H9 (cell line): ENCODE results near the gene UNC13C. TPM values are rescaled to one million over a fixed set of nuclear protein-coding genes. Genes with fewer than 3 reads are reported as not detected.

ENCODE experiments used
- DNase-seq: peaks from one replicate; pipeline ENCODE4 v3.0.0-alpha.2; 2017
- H2AFZ ChIP-seq: one replicate; pipeline ENCODE4 v1.6.1; 2013; ENCODE audit warnings: mild to moderate bottlenecking, low read length, control low read depth, moderate library complexity
- H2AK5ac ChIP-seq: 2 replicates; pipeline ENCODE4 v1.6.1; 2013; ENCODE audit warnings: low read length, control low read depth, mixed read lengths; ENCODE audit not compliant: insufficient read length
- H2BK120ac ChIP-seq: one replicate; pipeline ENCODE4 v1.6.1; 2013; ENCODE audit warnings: low read depth, mild to moderate bottlenecking, low read length, control low read depth, inconsistent platforms; ENCODE audit not compliant: poor library complexity, severe bottlenecking
- H2BK12ac ChIP-seq: 2 replicates; pipeline ENCODE4 v1.6.1; 2013; ENCODE audit warnings: low read length, control low read depth, mixed read lengths, low read depth; ENCODE audit not compliant: insufficient read length
- H2BK15ac ChIP-seq: 2 replicates; pipeline ENCODE4 v1.6.1; 2013; ENCODE audit warnings: low read depth, low read length, control low read depth
- H2BK20ac ChIP-seq: one replicate; pipeline ENCODE4 v1.6.1; 2013; ENCODE audit warnings: low read depth, mild to moderate bottlenecking, low read length, control low read depth, inconsistent platforms; ENCODE audit not compliant: poor library complexity, severe bottlenecking
- H2BK5ac ChIP-seq: 2 replicates; pipeline ENCODE4 v1.6.1; 2013; ENCODE audit warnings: low read length, control low read depth, mixed read lengths; ENCODE audit not compliant: insufficient read length
- H3K14ac ChIP-seq: 2 replicates; pipeline ENCODE4 v1.6.1; 2013; ENCODE audit warnings: low read length, control low read depth; ENCODE audit not compliant: insufficient read depth
- H3K18ac ChIP-seq: 2 replicates; pipeline ENCODE4 v1.6.1; 2013; ENCODE audit warnings: low read depth, mild to moderate bottlenecking, mixed read lengths, low read length, control low read depth; ENCODE audit not compliant: insufficient read length
- H3K23ac ChIP-seq: 2 replicates; pipeline ENCODE4 v1.6.1; 2013; ENCODE audit warnings: low read length, control low read depth, mixed read lengths, low read depth; ENCODE audit not compliant: insufficient read length
- H3K23me2 ChIP-seq: 2 replicates; pipeline ENCODE4 v1.6.1; 2013; ENCODE audit warnings: low read depth, mild to moderate bottlenecking, mixed read lengths, low read length, control low read depth; ENCODE audit not compliant: insufficient read length, poor library complexity, severe bottlenecking
- H3K27ac ChIP-seq: 2 replicates; pipeline ENCODE4 v1.5.1; 2013; ENCODE audit warnings: low read length, control low read depth, mixed read lengths, low read depth; ENCODE audit not compliant: insufficient read length
- H3K27me3 ChIP-seq: 2 replicates; pipeline ENCODE4 v1.6.1; 2013; ENCODE audit warnings: low read length, control low read depth, inconsistent platforms; ENCODE audit not compliant: insufficient read depth
- H3K4ac ChIP-seq: 2 replicates; pipeline ENCODE4 v1.6.1; 2013; ENCODE audit warnings: low read depth, mild to moderate bottlenecking, control low read depth, inconsistent platforms, low read length, moderate library complexity
- H3K4me1 ChIP-seq: 2 replicates; pipeline ENCODE4 v1.6.1; 2013; ENCODE audit warnings: low read length, control low read depth, inconsistent platforms; ENCODE audit not compliant: insufficient read depth
- H3K4me2 ChIP-seq: 2 replicates; pipeline ENCODE4 v1.6.1; 2013; ENCODE audit warnings: low read length, control low read depth, mixed read lengths; ENCODE audit not compliant: insufficient read length, insufficient read depth
- H3K56ac ChIP-seq: 2 replicates; pipeline ENCODE4 v1.6.1; 2013; ENCODE audit warnings: low read depth, mild to moderate bottlenecking, mixed read lengths, low read length, control low read depth; ENCODE audit not compliant: insufficient read length
- H3K79me1 ChIP-seq: 2 replicates; pipeline ENCODE4 v1.6.1; 2013; ENCODE audit warnings: low read depth, mild to moderate bottlenecking, moderate library complexity, low read length, control low read depth, inconsistent platforms; ENCODE audit not compliant: insufficient read depth, poor library complexity, severe bottlenecking
- H3K79me2 ChIP-seq: 2 replicates; pipeline ENCODE4 v1.6.1; 2013; ENCODE audit warnings: low read length, control low read depth, inconsistent platforms; ENCODE audit not compliant: insufficient read depth
- H3K9ac ChIP-seq: 2 replicates; pipeline ENCODE4 v1.6.1; 2013; ENCODE audit warnings: low read length, control low read depth, mixed read lengths; ENCODE audit not compliant: insufficient read length; ENCODE audit errors: extremely low read depth
- H3K9me3 ChIP-seq: one replicate; pipeline ENCODE4 v1.6.1; 2013; ENCODE audit warnings: low read depth, low read length, inconsistent platforms; ENCODE audit not compliant: control insufficient read depth
- H3T11ph ChIP-seq: one replicate; pipeline ENCODE4 v1.6.1; 2013; ENCODE audit warnings: mild to moderate bottlenecking, low read length, control low read depth, inconsistent platforms
- H4K20me1 ChIP-seq: one replicate; pipeline ENCODE4 v1.6.1; 2013; ENCODE audit not compliant: control insufficient read depth, insufficient read length, insufficient read depth
- H4K5ac ChIP-seq: 2 replicates; pipeline ENCODE4 v1.6.1; 2013; ENCODE audit warnings: low read depth, mild to moderate bottlenecking, mixed read lengths, low read length, control low read depth; ENCODE audit not compliant: insufficient read length
- H4K8ac ChIP-seq: replicated peaks from 2 replicates; pipeline ENCODE4 v1.6.1; 2013; ENCODE audit warnings: low read length, control low read depth, mixed read lengths, low read depth; ENCODE audit not compliant: insufficient read length
- H4K91ac ChIP-seq: 2 replicates; pipeline ENCODE4 v1.6.1; 2013; ENCODE audit warnings: low read depth, mild to moderate bottlenecking, moderate library complexity, mixed read lengths, low read length, control low read depth; ENCODE audit not compliant: insufficient read length
- H3K27ac Mint-ChIP-seq, 3 experiments: 2 replicates in 2 of 3; 3 replicates in 1 of 3; pipeline ENCODE4 v1.8.0; 2020 to 2021; ENCODE audit warnings: mixed read lengths in 3 of 3, mild to moderate bottlenecking in 1 of 3, moderate library complexity in 1 of 3
- H3K27me3 Mint-ChIP-seq: 2 replicates; pipeline ENCODE4 v1.8.0; 2021; ENCODE audit warnings: low read depth, mild to moderate bottlenecking, moderate library complexity, mixed read lengths
- H3K36me3 Mint-ChIP-seq, 3 experiments: 2 replicates in 2 of 3; 3 replicates in 1 of 3; pipeline ENCODE4 v1.8.0; 2020 to 2021; ENCODE audit warnings: low read depth in 3 of 3, mixed read lengths in 3 of 3; ENCODE audit not compliant: insufficient read depth in 1 of 3
- H3K4me1 Mint-ChIP-seq, 2 experiments: 2 replicates each; pipeline ENCODE4 v1.8.0; 2020; ENCODE audit warnings: mixed read lengths in 2 of 2
- H3K4me3 Mint-ChIP-seq, 2 experiments: 2 replicates in 1 of 2; 3 replicates in 1 of 2; pipeline ENCODE4 v1.8.0; 2020 to 2021; ENCODE audit warnings: mild to moderate bottlenecking in 2 of 2, mixed read lengths in 2 of 2, moderate library complexity in 1 of 2
- H3K9me3 Mint-ChIP-seq, 2 experiments: 2 replicates in 1 of 2; 3 replicates in 1 of 2; pipeline ENCODE4 v1.8.0; 2020; ENCODE audit warnings: mild to moderate bottlenecking in 2 of 2, mixed read lengths in 2 of 2, moderate library complexity in 1 of 2
- CTCF ChIP-seq: fragments of 200-600 bp; sonication (generic); conservative IDR thresholded peaks from 3 replicates; pipeline ENCODE4 v1.8.0; 2021; ENCODE audit warnings: antibody characterized with exemption, mild to moderate bottlenecking
- WGBS: extraction: QIAGEN DNeasy Blood & Tissue Kit; methylation state at CpG from one replicate; pipeline ENCODE4 v1.1.7; 2013; ENCODE audit warnings: missing lambda C conversion rate, low lambda C conversion rate, mixed read lengths; ENCODE audit not compliant: insufficient read length; ENCODE audit errors: extremely low coverage; 5-methylcytosine and 5-hydroxymethylcytosine counted together
- total RNA-seq: library from RNA; stranded (reverse); gene quantifications from 2 replicates; pipeline ENCODE4 v1.2.1, GENCODE V29; 2021

UNC13C gene
- total RNA-seq, 1 experiment from 2014 or later: 0.02 TPM

DNA sequence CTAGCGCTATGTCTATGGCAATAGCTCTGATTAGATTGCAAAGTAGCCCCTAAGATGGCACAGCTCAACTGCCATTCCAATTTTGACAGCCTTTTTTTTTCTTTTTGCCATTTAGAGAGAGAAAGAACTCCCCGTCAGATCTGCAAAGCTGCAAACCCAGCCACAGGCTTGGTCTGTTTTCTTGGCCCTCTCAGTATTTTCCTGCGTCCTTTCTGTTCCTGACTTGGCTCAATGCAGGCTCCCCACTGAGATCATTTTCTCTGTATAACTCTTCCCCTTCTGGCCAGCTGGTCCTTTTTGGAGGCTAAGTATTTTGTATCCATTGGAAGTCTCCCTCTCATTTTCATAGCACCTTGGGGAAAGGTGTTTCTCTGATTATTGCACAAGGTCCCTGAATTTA, 386.7 kb downstream of the UNC13C start:
- Histone ChIP-seq H3K23me2 (no peaks in the 10 kb centered on the region), H3K79me2 (no peaks in the 10 kb centered on the region), H4K8ac (no peak overlapping the region), H2AK5ac (no peak overlapping the region), H2BK15ac (no peak overlapping the region), H3K18ac (no peak overlapping the region), H3T11ph (no peak overlapping the region), H3K9me3 (no peaks in the 10 kb centered on the region), H2AFZ (no peak overlapping the region), H3K4me2 (no peak overlapping the region), H3K23ac (no peak overlapping the region), H4K20me1 (no peaks in the 10 kb centered on the region), H3K56ac (no peak overlapping the region), H3K4me1 (no peaks in the 10 kb centered on the region), H2BK120ac (no peak overlapping the region), H3K9ac (no peak overlapping the region), H2BK5ac (no peak overlapping the region), H4K5ac (no peak overlapping the region), H3K27me3 (no peaks in the 10 kb centered on the region), H3K4ac (no peak overlapping the region), H3K79me1 (no peaks in the 10 kb centered on the region), H4K91ac (no peak overlapping the region), H2BK20ac (no peak overlapping the region), H3K27ac (no peak overlapping the region), H3K14ac (no peak overlapping the region), H2BK12ac (no peak overlapping the region)
- no peak overlapping the region for H3K4me3 Mint-ChIP-seq
- no peak for DNase-seq
- H3K9me3 Mint-ChIP-seq: peaks cover 7 to 12% of the 10 kb centered on the region in 2 experiments
- no peak for TF ChIP-seq CTCF
- peaks cover 5 to 10% of the 10 kb centered on the region in 2 experiments for H3K4me1 Mint-ChIP-seq
- H3K27ac Mint-ChIP-seq: peak overlapping the region in 1 of 3 experiments; percentile 44; a peak in 1 of 7 replicates
- WGBS: no CpG with 5 or more reads among the region's 3 CpGs
- H3K27me3 Mint-ChIP-seq: no peaks in the 10 kb centered on the region
- peaks cover 0 to 10% (median 4%) of the 10 kb centered on the region in 3 experiments; a peak in 5 of 7 replicates for H3K36me3 Mint-ChIP-seq
